Right kidney (tissue), 9 donors: ENCODE results near the gene PLA2G5.
"Not testable (repeated sequence)": the region's sequence is repeated elsewhere in the genome, so short reads cannot be mapped to it uniquely, and the experiment has no call there.

ENCODE experiments used
- DNase-seq: peaks from one replicate; pipeline ENCODE4 v3.0.0-alpha.2; 2016
- long read RNA-seq, 8 donors: transcript quantifications; one replicate each; lab custom pipeline, GENCODE V29; 2026

The PLA2G5 gene, protein sequence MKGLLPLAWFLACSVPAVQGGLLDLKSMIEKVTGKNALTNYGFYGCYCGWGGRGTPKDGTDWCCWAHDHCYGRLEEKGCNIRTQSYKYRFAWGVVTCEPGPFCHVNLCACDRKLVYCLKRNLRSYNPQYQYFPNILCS
- long read RNA-seq, donor 1, result 0 reads
- long read RNA-seq, donor 2, result 0 reads
- long read RNA-seq, donor 3, result 0 reads
- long read RNA-seq, donor 4, result 0 reads
- long read RNA-seq, donor 5, result 0 reads
- long read RNA-seq, donor 6, result 0 reads
- long read RNA-seq, donor 7, result 0 reads
- long read RNA-seq, donor 8, result 0 reads

GRCh38 chr1:20069874-20070273 lies at the start of gene PLA2G5:
TSS of gene PLA2G5 (plus strand) at chr1:20070194. CDS start at chr1:20084831, 14,637 bp downstream.
- no peak for DNase-seq

DNA sequence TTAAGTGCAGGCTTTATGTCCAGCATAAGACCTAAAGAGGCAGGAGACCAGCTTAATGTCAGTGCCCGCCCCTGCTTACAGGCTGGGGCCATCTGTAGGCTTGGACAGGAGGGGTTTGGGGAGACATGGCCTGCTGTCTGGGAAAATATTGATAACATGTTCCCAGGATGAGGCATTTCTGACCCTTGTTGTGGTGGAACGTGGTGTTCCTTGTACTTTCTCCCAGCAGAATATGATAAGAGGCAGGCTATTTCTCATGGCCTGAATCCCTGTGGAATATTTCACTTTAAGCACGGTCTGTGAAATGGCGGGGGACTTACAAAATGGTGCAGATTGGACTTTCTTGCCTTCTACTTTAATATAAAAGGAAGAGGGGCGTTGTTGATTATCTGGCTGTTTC lies 41.9 kb upstream of the PLA2G5 start:
- DNase-seq, result no peak

GRCh38 chr1:20028726-20029125 lies 41.3 kb upstream of the PLA2G5 start:
- DNase-seq, result no peak

GRCh38 chr1:20029178-20029912 lies 40.6 kb upstream of the PLA2G5 start:
- no peak for DNase-seq

- DNase-seq, result not testable (repeated sequence)
These were observed 39.4 kb upstream of the PLA2G5 start for GRCh38 chr1:20030436-20031151.

DNA sequence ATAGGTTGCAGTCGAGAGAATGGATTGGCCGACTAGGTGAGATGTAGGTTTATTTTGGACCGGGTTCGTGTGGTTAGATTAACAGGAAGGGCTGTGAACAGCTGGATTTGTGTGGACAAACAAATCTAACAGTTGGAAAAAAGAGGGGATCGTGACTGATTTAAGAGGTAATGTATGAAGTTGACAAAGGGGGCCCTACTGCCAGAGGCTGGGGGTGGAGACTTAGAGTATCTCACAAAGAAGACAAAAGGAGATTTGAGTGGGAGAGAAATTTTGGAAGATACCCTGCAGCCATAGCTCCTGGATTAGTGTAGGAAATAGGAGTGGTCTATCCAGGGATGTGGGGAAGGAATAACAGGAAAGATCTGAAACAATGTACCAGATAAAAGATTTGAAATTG lies 38.8 kb upstream of the PLA2G5 start:
- no peak for DNase-seq

DNA sequence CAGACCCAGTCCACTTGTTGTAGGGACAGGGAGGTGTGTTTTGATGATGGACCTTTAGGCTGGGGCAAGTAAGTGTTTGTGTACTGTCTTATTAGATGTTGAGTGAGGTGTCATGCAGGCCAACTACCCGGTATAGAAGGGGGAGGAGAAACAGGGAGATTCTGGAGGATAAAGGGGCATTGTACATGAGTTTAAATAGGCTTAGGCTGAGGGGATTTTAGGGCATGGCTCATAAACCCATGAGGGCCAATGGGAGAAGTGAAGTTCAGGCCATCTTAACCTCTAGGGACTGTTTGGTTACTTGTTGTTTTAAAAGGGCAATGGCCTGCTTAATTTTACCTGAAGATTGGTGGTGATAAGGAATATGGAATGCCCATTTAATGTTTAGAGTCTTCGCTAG lies 38.2 kb upstream of the PLA2G5 start:
- DNase-seq, result no peak

GRCh38 chr1:20032425-20032824 lies 37.6 kb upstream of the PLA2G5 start:
- no peak for DNase-seq

DNA sequence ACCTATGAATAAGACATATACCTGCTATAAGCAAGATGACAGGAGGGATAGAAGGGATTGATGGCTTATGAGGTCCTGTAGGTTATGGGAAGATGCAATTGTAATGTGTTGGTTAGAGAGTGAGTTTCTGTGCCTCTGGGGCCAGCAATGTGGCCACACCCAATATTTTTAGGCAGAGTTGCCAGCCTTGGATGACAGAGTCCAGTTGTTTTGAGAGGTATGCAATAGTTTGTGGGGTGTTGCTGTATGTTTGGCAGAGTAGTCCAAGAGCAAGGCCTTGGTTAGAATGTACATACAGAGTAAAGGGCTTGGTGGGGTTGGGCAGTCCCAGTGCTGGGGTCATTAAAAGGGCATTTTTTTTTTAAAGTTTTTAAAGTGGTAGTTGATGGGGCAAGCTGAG lies 36.6 kb upstream of the PLA2G5 start:
- no peak for DNase-seq

DNA sequence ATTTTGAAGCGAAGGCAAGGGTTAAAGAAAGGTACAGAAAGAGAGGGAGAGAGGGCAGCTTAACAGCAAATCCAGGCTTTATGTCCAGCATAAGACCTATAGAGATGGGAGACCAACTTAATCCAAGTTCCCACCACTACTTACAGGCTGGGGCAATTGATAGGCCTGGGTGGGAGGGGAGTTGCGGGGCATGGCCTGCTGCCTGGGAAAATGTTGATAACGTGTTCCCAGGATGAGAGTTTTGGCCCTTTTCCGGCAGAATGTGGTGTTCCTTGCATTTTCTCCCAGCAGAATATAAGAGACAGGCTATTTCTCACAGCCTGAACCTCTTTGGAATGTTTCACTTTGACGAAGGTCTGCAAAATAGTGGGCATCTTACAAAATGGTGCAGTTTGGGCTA lies 34.9 kb upstream of the PLA2G5 start:
- DNase-seq, result no peak

GRCh38 chr1:20037877-20038276 lies 32.1 kb upstream of the PLA2G5 start:
- no peak for DNase-seq

DNA sequence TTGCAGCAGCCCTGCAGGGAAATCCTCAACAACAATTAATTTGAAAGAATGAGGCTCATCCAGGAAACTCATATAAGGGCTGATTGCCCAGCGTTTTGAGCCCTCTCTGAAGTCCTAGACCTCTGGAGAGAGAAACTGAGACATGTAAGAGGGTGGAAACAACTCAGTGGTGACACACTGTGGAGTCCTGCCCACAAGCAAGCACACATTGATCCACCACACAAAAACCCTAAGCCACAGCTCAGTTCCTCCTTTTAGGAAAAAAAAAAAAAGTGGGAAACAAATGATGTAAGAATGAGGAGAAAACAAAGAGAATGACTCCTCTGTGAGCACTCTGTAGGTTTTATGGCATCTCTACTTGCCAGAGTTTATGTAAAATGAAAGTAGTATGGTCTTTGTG lies 22.9 kb upstream of the PLA2G5 start:
- no peak for DNase-seq

- no peak for DNase-seq
These were observed 21.4 kb upstream of the PLA2G5 start for GRCh38 chr1:20048563-20048962.

DNA sequence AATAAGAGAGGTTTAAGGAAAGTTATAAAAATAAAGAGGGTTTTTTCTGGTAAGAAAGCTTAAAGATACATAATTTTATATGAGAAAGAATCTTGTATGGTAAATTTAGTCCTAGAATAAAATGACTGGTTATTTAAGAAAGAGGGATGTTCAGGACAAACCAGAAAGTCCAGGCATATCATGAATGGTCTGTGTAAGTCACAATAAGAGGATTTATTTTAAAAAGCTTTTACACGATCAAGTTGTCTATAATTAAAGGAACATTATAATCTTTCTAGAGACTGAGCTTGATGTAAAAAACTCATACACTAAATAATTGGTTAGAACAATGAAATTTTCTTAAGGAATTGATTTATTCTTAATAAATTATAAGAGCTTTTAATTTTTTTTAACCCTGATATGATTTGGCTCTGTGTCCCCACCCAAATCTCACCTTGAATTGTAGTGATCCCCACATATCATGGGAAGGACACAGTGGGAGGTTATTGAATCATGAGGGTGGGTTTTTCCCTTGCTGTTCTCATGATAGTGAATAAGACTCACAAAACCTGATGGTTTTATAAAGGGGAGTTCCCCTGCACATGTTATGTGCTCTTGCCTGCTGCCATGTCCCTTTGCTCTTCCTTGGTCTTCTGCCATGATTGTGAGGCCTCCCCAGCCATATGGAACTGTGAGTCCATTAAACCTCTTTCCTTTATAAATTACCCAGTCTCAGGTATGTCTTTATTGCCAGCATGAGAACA lies 20.8 kb upstream of the PLA2G5 start:
- DNase-seq, result not testable (repeated sequence)

DNA sequence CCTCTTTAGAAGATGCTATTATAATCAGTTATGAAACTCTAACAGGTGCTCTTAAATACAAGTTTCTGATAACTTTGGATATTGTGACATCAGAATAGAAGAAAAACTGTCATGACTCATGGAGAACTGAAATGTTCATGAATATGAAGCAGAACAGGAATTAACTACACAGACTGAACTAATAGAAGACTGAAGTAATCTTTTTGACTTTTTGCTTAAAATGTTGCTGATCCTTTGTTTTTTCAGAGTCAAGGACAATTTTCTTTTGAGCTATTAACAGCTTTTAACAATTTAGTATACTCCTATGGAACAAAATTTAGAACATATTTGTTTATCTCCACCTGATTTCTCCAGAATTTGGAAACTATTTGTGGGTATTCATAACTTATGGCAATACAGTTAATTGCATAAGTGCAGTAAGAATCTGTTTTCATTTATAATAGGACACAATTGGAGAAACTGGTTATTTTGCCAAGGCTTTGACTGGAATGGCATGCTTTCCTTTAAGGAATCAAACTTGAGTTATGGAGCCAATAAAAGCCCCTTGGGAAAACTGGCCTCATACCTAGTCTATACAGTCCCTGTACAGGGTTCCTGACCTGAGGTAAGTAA lies 18.7 kb upstream of the PLA2G5 start:
- no peak for DNase-seq

DNA sequence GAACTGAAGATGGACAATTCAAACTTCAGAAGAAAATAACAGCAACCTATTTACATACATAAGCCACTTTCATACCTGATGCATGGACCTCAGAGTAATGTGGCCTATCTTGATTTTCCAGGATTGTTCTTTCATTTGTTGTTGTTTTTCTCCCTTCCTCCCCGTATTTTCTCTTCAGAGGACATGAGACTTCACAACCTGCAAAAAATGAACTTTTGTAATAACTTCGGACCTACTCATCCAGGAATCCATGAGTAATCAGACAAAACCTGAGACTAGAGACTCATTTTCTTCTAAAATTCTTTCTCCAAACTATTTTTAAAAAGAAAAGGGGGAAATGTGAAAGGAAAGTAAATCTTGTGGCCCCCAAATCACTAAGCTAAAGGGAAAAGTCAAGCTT lies 17.6 kb upstream of the PLA2G5 start:
- no peak for DNase-seq

- no peak for DNase-seq
These were observed 12.0 kb upstream of the PLA2G5 start for GRCh38 chr1:20057886-20058420.

DNA sequence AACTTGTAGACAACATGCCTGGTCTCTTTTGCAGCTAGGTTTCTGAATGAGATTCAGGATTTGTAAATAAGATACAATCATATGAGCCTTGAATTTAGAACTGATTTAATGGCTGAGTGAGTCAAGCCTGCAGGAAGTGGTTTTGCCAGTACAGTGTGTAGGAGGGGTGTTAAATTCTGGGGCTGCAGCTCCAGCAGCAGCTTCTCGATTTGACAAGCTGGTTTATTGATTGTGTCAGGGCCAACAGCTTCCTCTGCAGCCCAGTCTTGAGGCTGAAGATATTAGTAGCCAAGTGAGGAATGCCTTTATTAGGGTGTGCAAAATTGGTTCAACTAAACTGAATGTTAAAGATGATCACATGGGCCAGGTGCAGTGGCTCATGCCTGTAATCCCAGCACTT lies 11.5 kb upstream of the PLA2G5 start:
- DNase-seq, result no peak

GRCh38 chr1:20059847-20060246 lies 10.1 kb upstream of the PLA2G5 start:
- no peak for DNase-seq

DNA sequence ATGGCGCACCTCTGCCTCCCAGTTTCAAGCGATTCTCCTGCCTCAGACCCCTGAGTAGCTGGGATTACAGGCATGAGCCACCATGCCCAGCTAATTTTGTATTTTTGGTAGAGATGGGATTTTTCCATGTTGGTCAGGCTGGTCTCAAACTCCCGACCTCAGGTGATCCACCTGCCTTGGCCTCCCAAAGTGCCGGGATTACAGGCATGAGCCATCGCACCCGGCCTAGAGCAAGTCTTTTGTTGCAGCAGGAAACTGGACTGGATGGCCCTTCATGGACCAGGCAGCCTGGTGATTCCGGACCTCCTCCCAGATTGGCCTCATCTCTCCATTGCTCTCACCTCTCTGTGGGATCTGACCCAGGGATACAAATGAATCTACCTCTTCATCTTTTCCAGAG lies 9.2 kb upstream of the PLA2G5 start:
- not testable (repeated sequence) for DNase-seq

GRCh38 chr1:20061866-20062265 lies 8.1 kb upstream of the PLA2G5 start:
- no peak for DNase-seq

GRCh38 chr1:20063861-20064292 lies 6.1 kb upstream of the PLA2G5 start:
- no peak for DNase-seq
